HG03108 (cell line): ENCODE results near the gene EIF2S2.

Experiments used
- ATAC-seq: cut with Tn5 transposase; IDR thresholded peaks from one replicate; pipeline ENCODE4 v1.9.1; 2021; ENCODE audit warnings: moderate library complexity; ENCODE audit not compliant: unreplicated experiment

Gene EIF2S2

GRCh38 chr20:34122274-34122980, 10.4 kb upstream of the EIF2S2 start:
- ATAC-seq = no peak

DNA sequence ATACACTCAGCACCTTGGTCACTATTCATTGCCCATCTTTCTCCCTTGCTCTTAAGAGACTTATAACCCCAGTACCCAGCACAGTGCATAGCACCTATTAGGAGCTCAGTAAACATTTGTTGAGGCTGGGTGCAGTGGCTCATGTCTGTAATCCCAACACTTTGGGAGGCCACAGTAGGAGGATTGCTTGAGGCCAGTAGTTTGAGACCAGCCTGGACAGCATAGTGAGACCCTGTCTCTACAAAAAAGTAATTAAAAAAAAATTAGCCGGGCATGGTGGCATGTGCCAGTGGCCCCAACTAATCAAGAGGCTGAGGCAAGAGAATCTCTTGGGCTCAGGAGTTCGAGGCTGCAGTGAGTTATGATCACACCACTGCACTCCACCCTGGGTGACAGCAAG, 8.2 kb upstream of the EIF2S2 start:
- no peak for ATAC-seq

DNA sequence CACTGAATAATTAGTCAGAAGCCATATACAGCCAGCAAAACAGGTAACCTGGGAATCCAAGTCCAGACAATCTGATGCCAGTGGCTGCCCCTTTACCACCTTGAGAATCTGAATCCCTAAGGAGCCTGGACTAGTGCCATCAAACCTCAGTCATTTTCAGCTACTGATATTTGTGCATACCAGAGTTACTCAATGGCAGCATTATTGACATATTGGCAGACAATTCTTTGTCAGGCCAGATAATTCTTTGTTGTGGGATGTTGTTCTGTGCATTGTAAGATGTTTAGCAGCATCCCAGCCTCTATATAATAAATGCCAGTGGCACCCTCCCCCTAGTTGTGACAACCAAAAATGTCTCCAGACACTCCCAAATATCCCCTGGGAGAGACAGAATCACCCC, 3.2 kb upstream of the EIF2S2 start:
- ATAC-seq = no peak

DNA sequence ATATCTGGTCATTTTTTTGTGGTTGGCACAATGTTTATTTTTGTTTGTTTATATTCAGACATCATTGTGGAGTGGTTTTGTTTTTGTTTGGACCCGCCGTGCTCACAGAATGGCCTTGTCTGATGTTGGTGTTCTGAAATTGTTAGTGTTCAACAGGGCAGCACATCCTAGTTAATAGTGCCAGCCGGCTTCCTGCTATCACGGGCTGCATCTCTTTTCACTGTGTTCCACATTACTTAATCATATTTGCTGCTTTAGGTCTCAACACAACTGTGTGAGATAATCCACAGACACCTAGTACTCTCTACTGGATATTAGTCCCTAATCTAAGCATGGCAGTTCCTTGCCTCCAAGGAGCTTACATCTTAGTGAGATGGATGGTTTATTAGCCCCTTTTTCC, 2.8 kb upstream of the EIF2S2 start:
- ATAC-seq = no peak

- ATAC-seq = no peak
These were observed 608 bp upstream of the EIF2S2 start for GRCh38 chr20:34112600-34113101.

DNA sequence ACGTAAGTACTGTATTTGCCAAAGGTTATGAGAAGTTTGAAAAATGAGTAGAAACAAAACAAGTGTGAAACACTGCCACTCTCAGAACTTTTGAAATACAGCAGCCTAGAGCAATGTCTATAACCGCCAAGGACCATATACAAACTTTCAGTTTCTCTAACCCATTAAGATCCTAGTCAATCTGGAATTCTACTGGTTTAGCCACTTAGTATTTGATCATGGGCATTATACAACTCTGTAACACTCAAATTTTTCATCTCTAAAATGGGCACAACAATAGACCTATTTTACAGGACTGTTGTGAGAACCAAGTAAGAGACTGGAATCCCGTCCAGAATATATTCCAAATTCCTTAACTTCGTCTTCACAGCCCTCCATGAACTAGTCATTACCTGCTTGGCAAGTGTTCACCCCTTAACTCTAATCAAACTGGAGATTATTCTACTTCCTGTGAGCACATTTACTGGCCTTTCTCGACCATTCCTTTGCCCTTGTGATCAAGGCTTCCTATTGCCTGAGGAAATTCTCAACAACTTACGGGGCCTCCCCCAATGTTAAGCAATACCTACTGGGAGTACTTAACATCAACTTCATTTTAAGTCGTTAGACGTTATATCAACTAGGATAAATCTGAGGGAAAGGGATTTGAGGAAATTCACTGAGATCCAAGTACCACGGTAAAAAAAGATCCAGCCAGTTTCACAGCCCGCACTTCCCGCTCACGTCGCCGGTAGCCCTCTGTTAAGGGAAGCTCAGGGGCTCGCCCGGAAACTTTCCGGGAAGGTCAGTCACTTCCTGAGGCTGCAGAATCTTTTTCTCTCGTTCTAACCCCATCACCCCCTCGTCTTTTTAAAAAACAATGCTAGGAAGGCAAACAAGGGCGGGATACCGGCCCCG, 1.1 kb downstream of the EIF2S2 start:
- no peak for ATAC-seq

- ATAC-seq = no peak
These were observed 1.9 kb downstream of the EIF2S2 start for GRCh38 chr20:34110025-34110744.

DNA sequence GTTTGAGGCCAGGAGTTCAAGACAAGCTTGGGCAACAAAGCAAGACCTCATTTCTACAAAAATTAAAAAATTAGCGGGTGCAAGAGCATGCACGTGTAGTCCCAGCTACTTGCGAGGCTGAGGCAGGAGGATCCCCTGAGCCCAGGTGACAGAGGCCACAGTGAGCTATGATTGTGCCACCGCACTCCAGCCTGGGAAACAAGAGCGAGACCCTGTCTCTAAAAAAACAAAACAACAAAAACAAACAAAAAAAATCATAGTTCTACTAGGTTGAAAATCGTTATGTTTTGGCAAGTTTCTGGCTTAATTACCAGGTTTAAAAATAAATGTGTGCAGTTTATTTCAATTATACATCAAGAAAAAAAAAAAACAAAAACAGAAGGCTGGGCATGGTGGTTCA, 2.6 kb downstream of the EIF2S2 start:
- no peak for ATAC-seq

- ATAC-seq = no peak
These were observed 3.3 kb downstream of the EIF2S2 start for GRCh38 chr20:34108616-34109174.

DNA sequence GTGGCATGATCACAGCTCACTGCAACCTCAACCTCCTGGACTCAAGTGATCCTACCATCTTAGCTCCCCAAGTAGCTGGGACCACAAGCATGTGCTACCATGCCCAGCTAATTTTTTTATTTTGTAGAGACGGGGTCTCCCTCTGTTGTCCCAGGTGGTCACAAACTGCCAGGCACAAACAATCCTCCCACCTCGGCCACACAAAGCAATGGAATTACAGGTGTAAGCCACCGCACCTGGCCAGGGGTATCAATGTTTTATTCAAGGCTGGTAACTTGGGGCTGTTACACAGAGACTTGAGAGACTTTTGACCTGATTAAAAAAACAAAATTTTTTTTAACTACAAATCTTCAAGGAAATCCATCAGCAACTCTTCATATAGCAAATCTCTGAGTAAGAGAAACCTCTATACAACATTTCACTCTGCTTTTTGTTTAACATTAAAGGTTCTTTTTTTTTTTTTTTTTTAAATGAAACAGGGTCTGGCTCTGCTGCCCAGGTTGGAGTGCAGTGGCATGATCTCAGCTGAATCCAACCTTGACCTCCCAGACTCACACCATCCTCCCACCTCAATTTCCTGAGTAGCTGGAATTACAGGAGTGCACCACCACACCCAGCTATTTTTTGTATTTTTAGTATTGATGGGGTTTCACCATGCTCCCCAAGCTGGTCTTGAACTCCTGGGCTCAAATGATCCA, 5.9 kb downstream of the EIF2S2 start:
- no peak for ATAC-seq

DNA sequence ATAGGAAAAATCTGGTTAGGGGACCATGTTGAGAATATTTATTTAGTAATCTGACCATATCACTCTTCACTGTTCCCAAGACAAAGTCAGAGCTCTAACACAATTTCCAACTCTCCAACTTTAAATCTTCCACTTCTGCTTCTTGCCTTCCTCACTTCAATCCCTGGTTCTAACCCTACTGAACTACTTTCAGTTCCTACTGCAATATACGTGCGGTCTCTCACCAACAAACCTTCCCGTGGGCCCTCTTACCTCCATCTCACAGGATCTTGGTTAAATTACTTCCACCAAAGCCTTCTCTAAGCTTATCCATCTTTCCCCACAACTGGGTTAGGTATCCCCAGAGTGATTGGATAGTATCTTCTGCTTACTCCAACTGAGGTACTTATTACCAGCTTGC, 8.0 kb downstream of the EIF2S2 start:
- ATAC-seq = no peak

DNA sequence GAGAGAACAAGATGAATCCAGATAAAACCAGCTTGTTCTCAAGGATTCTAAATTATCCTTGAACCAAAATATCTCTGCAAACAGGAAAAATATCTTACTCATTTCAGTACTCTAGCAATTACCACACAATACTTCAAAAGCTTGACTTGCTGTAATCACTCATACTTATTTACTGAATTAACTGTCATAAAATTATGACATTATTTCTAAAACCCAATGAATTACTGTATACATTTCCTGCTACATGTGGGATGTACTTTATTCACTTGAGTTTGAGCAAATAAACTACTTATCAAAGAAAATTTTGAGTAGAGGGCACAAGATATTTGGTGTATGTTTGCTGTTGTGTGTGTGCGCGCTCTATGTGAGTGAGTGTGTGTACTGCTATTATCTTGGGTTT, 9.7 kb downstream of the EIF2S2 start:
- ATAC-seq = no peak

DNA sequence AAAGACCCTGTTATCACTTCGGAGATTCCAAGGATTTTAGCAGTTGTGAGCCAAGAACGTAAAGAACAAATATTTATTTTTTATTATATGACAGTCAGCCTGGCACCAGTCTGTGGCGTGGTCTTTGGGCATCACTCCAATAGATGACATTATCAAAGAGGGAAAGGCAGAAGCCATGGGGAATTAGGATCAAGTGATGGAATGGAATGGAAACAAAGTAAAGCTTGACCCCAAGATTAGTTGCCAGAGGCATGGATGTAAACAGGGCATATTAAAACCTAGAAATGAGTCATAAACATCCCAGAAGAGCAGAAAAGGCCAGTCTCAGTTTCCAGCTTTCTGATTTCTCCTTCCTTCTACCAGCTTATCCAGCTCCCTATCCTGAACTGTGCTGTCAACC, 11.5 kb downstream of the EIF2S2 start:
- ATAC-seq = no peak

GRCh38 chr20:34099675-34100074, 12.4 kb downstream of the EIF2S2 start:
- ATAC-seq = no peak

DNA sequence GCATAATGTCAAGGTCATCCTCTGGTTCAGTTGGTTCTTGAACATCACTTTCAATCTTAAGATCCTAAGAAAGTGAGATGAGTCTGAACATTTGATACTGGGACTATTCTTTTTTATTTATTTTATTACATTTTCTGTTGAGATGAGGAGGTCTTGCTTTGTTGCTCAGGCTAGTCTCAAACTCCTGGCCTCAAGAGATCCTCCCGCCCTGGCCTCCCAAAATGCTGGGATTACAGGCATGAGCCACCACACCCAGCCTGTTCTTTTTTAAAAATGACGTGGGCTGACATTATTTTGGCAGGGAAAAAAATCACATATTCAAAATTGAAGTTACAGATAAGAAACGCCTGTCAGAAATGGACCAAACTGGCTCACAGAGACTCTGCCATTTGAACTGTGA, 13.5 kb downstream of the EIF2S2 start:
- no peak for ATAC-seq

- no peak for ATAC-seq
These were observed 15.2 kb downstream of the EIF2S2 start for GRCh38 chr20:34096699-34097444.

- no peak for ATAC-seq
These were observed 16.2 kb downstream of the EIF2S2 start for GRCh38 chr20:34095825-34096224.

DNA sequence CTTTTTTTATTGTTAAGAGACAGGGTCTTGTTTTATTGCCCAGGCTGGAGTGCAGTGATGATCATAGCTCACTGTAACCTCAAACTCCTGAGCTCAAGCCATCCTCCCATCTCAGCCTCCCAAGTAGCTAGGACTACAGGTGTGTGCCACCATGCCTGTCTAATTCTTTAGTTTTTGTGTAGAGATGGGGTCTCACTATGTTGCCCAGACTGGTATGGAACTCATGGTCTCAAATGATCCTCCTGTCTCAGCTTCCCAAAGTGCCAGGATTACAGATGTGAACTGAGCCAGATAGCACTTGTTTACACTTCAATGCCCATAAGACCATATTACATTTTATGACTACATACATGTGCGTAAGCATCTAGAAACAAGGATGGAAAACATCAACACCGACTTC, 18.1 kb downstream of the EIF2S2 start:
- ATAC-seq = no peak

DNA sequence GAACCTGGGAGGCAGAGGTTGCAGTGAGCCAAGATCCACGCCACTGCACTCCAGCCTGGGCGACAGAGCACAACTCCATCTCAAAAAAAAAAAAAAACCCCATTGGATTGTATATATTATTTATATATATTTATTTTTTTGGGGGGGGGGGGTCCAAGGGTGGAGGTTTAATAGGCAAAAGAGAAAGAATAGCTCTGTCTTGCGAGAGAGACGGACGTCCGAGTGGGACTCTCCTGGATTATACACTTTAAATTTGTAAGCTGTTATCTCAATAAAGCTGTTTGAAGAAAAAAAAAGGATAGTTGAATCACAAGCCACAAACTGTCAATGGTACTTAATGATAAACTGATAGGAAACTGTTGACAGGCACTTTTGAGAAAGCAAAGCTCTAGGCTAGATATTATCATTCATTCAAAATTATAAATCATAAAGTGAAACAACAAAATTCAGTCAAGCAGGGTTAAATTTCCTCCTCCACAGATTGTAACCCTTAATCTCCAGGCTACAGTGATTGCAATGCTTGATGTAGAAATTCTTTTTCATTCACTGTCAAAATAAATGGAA, 20.3 kb downstream of the EIF2S2 start:
- no peak for ATAC-seq

DNA sequence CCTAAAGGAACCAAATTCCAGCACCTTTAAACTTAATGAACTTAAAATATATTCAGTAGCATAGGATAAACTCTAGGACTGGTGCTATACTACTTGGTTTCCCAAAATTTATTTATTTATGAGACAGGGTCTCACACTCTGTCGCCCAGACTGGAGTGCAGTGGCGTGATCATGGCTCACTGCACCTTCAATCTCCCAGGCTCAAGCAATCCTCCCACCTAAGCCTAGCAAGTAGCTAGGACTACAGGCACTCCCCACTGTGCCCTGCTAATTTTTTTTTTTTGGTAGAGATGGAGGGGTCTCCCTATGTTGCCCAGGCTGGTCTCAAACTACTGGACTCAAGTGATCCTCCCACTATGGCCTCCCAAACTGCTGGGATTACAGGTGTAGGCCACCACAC, 21.4 kb downstream of the EIF2S2 start:
- no peak for ATAC-seq
